HepG2 (cell line): ENCODE measurements around the gene GSTK1. TPM values are rescaled to one million over a fixed set of nuclear protein-coding genes. Genes with fewer than 3 reads are reported as not detected.
A peak's percentile ranks its signal among the peaks of the same experiment; 100 is the strongest.

Experiments
- ARNT ChIP-seq: fragments of 450-650 bp; IDR thresholded peaks from 2 replicates; pipeline ENCODE4 v1.6.1; 2017
- CENPT ChIP-seq: sonication (generic); formaldehyde crosslinking; IDR thresholded peaks from 2 replicates; pipeline ENCODE4 v1.8.0; 2022; ENCODE audit warnings: low read depth, mild to moderate bottlenecking, moderate library complexity, missing genetic modification reagents
- DNMT3B ChIP-seq: conservative IDR thresholded peaks from 2 replicates; pipeline ENCODE4 v1.6.1; 2016; ENCODE audit warnings: missing biosample characterization, control low read depth
- ESRRA ChIP-seq: sonication (generic); formaldehyde crosslinking; IDR thresholded peaks from 2 replicates; pipeline ENCODE4 v1.5.1; 2020; ENCODE audit warnings: mild to moderate bottlenecking, low read depth, missing genetic modification reagents
- GZF1 ChIP-seq: sonication (generic); formaldehyde crosslinking; IDR thresholded peaks from 2 replicates; pipeline ENCODE4 v1.5.1; 2020; ENCODE audit warnings: mild to moderate bottlenecking, missing genetic modification reagents
- KAT7 ChIP-seq: IDR thresholded peaks from 2 replicates; pipeline ENCODE4 v1.6.1; 2018; ENCODE audit warnings: borderline replicate concordance, missing compliant biosample characterization
- NFKBIZ ChIP-seq: IDR thresholded peaks from 2 replicates; pipeline ENCODE4 v1.6.1; 2018; ENCODE audit warnings: missing genetic modification reagents, missing compliant biosample characterization
- SIN3A ChIP-seq: IDR thresholded peaks from 2 replicates; pipeline ENCODE4 v1.6.1; 2011; ENCODE audit warnings: low read depth, mild to moderate bottlenecking, control low read depth, low read length, borderline replicate concordance
- ZNF12 ChIP-seq: sonication (generic); formaldehyde crosslinking; IDR thresholded peaks from 2 replicates; pipeline ENCODE4 v1.5.0; 2020; ENCODE audit warnings: missing genetic modification reagents
- ZNF501 ChIP-seq: sonication (generic); formaldehyde crosslinking; IDR thresholded peaks from 2 replicates; pipeline ENCODE4 v1.5.1; 2020; ENCODE audit warnings: mild to moderate bottlenecking, moderate library complexity, missing genetic modification reagents
- ZNF564 ChIP-seq: sonication (generic); formaldehyde crosslinking; IDR thresholded peaks from 2 replicates; pipeline ENCODE4 v1.8.1; 2023; ENCODE audit warnings: mild to moderate bottlenecking, missing genetic modification reagents
- ZNF567 ChIP-seq: sonication (generic); formaldehyde crosslinking; IDR thresholded peaks from 2 replicates; pipeline ENCODE4 v1.8.1; 2023; ENCODE audit warnings: mild to moderate bottlenecking, missing genetic modification reagents, borderline replicate concordance
- ZNF598 ChIP-seq: sonication (generic); formaldehyde crosslinking; IDR thresholded peaks from 2 replicates; pipeline ENCODE4 v1.5.1; 2020; ENCODE audit warnings: mild to moderate bottlenecking, missing genetic modification reagents, borderline replicate concordance
- polyA plus RNA-seq, 8 experiments: library from polyadenylated mRNA; depleted of rRNA in 3 of 8; stranded (reverse) in 7 of 8; unstranded in 1 of 8; fragments of >200 nt; fragmentation: Illumina TruSeq in 4 of 8; extraction: Trizol in 4 of 8; gene quantifications; 2 replicates each; pipeline versions ENCODE4 v1.2.1 to v1.2.3, GENCODE V29; 2011 to 2016; ENCODE audit warnings: low read depth in 4 of 8, missing spikeins in 1 of 8, mixed read lengths in 1 of 8; ENCODE audit not compliant: insufficient read depth in 1 of 8
- total RNA-seq, 5 experiments: library from RNA; depleted of rRNA; stranded (reverse); fragments of >200 nt; fragmentation: Illumina TruSeq; extraction: Trizol; gene quantifications; 2 replicates each; pipeline ENCODE4 v1.2.3, GENCODE V29; 2016; ENCODE audit warnings: low read depth in 1 of 5
- TF ChIP-seq, protein P1 (sequence below), 2 experiments: sonication (generic) in 1 of 2; formaldehyde crosslinking in 1 of 2; IDR thresholded peaks; 2 replicates each; pipeline versions ENCODE4 v1.6.1 to v1.9.0; 2014 to 2022; ENCODE audit warnings: antibody characterized with exemption in 1 of 2, borderline replicate concordance in 1 of 2, inconsistent platforms in 1 of 2, low read depth in 1 of 2, missing genetic modification reagents in 1 of 2
- TF ChIP-seq, protein P2 (sequence below): IDR thresholded peaks from 2 replicates; pipeline ENCODE4 v1.6.1; 2016; ENCODE audit warnings: missing genetic modification reagents, missing compliant biosample characterization
- TF ChIP-seq, protein P3 (sequence below): sonication (generic); formaldehyde crosslinking; IDR thresholded peaks from 2 replicates; pipeline ENCODE4 v1.4.0; 2020; ENCODE audit warnings: missing genetic modification reagents
- TF ChIP-seq, protein P4 (sequence below): sonication (generic); formaldehyde crosslinking; IDR thresholded peaks from 2 replicates; pipeline ENCODE4 v1.4.0; 2020; ENCODE audit warnings: missing genetic modification reagents

The GSTK1 gene
- total and polyA plus RNA-seq, 2 of the 13 experiments (the other 11 are each of a cell fraction or from before 2014, with no cell fraction given), result 64.6 to 92.1 TPM

DNA sequence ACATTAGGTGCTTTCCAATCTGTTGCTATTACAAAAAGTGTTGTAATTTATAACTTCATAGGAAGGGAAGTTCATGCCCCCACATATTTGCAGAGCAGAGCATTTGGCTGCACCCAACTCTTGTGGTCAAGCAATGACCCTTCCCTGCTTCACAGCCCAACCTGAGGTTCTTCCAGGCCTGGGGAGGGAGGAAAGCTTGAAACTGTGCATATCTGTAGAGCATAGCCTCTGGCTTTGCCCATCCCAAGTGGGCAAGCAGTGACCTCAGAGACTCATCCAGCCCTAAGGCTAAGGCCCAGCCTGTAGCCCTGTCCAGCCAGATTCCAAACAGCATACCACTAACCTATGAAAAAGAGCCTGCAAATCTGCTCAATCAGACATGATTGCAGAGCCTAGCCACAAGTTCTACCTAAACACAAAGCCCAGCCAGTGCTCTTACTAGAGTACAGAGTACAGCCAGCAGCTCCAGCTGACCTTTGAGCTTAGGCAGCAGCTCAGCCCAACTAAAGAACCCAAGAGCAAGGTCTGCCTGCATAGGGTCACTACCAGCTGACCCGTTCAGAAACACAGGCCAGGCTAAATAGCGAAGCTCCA is 14.4 kb upstream of the GSTK1 start (continued):
- TF ChIP-seq ZNF564 (CRISPR knock-in tag) (no peak), ZNF501 (CRISPR knock-in tag) (0 out of 2 replicates have a peak, but pooled peaks have one; percentile 18), ESRRA (CRISPR knock-in tag) (peak; percentile 72; the same call in 1 of the 2 replicates), CENPT (no peak), GZF1 (no peak), NFKBIZ (CRISPR knock-in tag) (no peak), KAT7 (CRISPR knock-in tag) (no peak), ZNF567 (CRISPR knock-in tag) (no peak), ARNT (no peak), SIN3A (no peak), ZNF12 (no peak), ZNF598 (no peak), DNMT3B (CRISPR knock-in tag) (no peak)
- TF ChIP-seq, protein P1, sequence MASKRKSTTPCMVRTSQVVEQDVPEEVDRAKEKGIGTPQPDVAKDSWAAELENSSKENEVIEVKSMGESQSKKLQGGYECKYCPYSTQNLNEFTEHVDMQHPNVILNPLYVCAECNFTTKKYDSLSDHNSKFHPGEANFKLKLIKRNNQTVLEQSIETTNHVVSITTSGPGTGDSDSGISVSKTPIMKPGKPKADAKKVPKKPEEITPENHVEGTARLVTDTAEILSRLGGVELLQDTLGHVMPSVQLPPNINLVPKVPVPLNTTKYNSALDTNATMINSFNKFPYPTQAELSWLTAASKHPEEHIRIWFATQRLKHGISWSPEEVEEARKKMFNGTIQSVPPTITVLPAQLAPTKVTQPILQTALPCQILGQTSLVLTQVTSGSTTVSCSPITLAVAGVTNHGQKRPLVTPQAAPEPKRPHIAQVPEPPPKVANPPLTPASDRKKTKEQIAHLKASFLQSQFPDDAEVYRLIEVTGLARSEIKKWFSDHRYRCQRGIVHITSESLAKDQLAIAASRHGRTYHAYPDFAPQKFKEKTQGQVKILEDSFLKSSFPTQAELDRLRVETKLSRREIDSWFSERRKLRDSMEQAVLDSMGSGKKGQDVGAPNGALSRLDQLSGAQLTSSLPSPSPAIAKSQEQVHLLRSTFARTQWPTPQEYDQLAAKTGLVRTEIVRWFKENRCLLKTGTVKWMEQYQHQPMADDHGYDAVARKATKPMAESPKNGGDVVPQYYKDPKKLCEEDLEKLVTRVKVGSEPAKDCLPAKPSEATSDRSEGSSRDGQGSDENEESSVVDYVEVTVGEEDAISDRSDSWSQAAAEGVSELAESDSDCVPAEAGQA (IDR thresholded peaks at IDR 0.05; ENCODE audit: low read depth), result no peak
- TF ChIP-seq, protein P1 (CRISPR knock-in tag; IDR thresholded peaks at IDR 0.05; ENCODE audit: borderline replicate concordance), result no peak
- TF ChIP-seq, protein P2, sequence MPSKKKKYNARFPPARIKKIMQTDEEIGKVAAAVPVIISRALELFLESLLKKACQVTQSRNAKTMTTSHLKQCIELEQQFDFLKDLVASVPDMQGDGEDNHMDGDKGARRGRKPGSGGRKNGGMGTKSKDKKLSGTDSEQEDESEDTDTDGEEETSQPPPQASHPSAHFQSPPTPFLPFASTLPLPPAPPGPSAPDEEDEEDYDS, result no peak
- TF ChIP-seq, protein P3, sequence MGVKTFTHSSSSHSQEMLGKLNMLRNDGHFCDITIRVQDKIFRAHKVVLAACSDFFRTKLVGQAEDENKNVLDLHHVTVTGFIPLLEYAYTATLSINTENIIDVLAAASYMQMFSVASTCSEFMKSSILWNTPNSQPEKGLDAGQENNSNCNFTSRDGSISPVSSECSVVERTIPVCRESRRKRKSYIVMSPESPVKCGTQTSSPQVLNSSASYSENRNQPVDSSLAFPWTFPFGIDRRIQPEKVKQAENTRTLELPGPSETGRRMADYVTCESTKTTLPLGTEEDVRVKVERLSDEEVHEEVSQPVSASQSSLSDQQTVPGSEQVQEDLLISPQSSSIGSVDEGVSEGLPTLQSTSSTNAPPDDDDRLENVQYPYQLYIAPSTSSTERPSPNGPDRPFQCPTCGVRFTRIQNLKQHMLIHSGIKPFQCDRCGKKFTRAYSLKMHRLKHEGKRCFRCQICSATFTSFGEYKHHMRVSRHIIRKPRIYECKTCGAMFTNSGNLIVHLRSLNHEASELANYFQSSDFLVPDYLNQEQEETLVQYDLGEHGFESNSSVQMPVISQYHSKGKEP (CRISPR knock-in tag), result no peak
- TF ChIP-seq, protein P4, sequence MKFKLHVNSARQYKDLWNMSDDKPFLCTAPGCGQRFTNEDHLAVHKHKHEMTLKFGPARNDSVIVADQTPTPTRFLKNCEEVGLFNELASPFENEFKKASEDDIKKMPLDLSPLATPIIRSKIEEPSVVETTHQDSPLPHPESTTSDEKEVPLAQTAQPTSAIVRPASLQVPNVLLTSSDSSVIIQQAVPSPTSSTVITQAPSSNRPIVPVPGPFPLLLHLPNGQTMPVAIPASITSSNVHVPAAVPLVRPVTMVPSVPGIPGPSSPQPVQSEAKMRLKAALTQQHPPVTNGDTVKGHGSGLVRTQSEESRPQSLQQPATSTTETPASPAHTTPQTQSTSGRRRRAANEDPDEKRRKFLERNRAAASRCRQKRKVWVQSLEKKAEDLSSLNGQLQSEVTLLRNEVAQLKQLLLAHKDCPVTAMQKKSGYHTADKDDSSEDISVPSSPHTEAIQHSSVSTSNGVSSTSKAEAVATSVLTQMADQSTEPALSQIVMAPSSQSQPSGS (CRISPR knock-in tag), result peak; percentile 59; the same call in 1 of the 2 replicates
